Kidney (tissue), 14 donors: Measurements from ENCODE around the gene AJAP1. TPM values are rescaled to one million over a fixed set of nuclear protein-coding genes. Genes with fewer than 3 reads are reported as not detected.

Source experiments
- DNase-seq, 5 donors: peaks; one replicate each; pipeline ENCODE4 v3.0.0-alpha.2; 2013 to 2020
- FAIRE-seq: peaks from 2 replicates; lab custom pipeline; 2012; peaks lifted over from hg19 to GRCh38; lab: Jason Lieb, UNC
- H3K27ac ChIP-seq, 2 donors: one replicate each; pipeline ENCODE4 v1.7.0; 2013; ENCODE audit warnings: low read depth in 2 of 2, low read length in 2 of 2, inconsistent platforms in 1 of 2
- H3K27me3 ChIP-seq: one replicate; pipeline ENCODE4 v1.7.1; 2013; ENCODE audit warnings: low read length, inconsistent platforms; ENCODE audit not compliant: control insufficient read depth, insufficient read depth
- H3K36me3 ChIP-seq, 3 donors: one replicate each; pipeline versions ENCODE4 v1.7.0 to v1.7.1; 2013; ENCODE audit warnings: low read length in 3 of 3, control low read depth in 1 of 3, inconsistent platforms in 1 of 3; ENCODE audit not compliant: insufficient read depth in 3 of 3, control insufficient read depth in 2 of 3
- H3K4me1 ChIP-seq, 3 donors: one replicate each; pipeline versions ENCODE4 v1.7.0 to v1.7.1; 2013; ENCODE audit warnings: low read length in 3 of 3, inconsistent platforms in 1 of 3, low read depth in 1 of 3; ENCODE audit not compliant: control insufficient read depth in 2 of 3, insufficient read depth in 2 of 3
- H3K4me3 ChIP-seq, 3 donors: one replicate each; pipeline versions ENCODE4 v1.7.0 to v1.8.1; 2013; ENCODE audit warnings: low read length in 3 of 3, control low read depth in 1 of 3, inconsistent platforms in 1 of 3
- H3K9ac ChIP-seq, 3 donors: one replicate each; pipeline versions ENCODE4 v1.7.0 to v1.7.1; 2013; ENCODE audit warnings: low read length in 3 of 3, control low read depth in 1 of 3, inconsistent platforms in 1 of 3
- H3K9me3 ChIP-seq, 3 donors: one replicate each; pipeline versions ENCODE4 v1.7.0 to v1.7.1; 2013; ENCODE audit warnings: low read length in 3 of 3, control low read depth in 1 of 3, inconsistent platforms in 1 of 3; ENCODE audit not compliant: control insufficient read depth in 2 of 3, insufficient read depth in 1 of 3
- intact Hi-C: fragments of 100-400 bp; cut with DNase I; formaldehyde crosslinking; loops from one replicate; pipeline ENCODE4 v1.11.1; 2022
- polyA plus RNA-seq: library from polyadenylated mRNA; stranded (reverse); fragments of 350-450 nt; fragmentation: Illumina TruSeq; extraction: RNeasy Lipid Tissue Mini Kit (QIAGEN cat#74804); gene quantifications from one replicate; pipeline ENCODE4 v1.2.3, GENCODE V29; 2014; ENCODE audit warnings: low read depth, low replicate concordance; ENCODE audit not compliant: insufficient read depth
- total RNA-seq: library from RNA; stranded (reverse); fragmentation: NEBNext Ultra II Directional; extraction: Animal tissue kit (Norgen Biotek cat#: 25700); gene quantifications from one replicate; pipeline ENCODE4 v1.2.1, GENCODE V29; 2021
- TF ChIP-seq, protein P1 (sequence below): IDR thresholded peaks from 3 replicates; pipeline ENCODE4 v1.5.1; 2012; ENCODE audit warnings: mild to moderate bottlenecking, moderate library complexity, borderline replicate concordance; ENCODE audit not compliant: insufficient read depth; ENCODE audit errors: extremely low read depth
- donor health status: control.
- donor health status: control.
- donor health status: control.
- donor health status: control.
- donor health status: control.
- donor health status: DM: yes; HTN: yes; CAD: no.
- donor health status: Normal renal cell carcinoma (clear cell type).

AJAP1 gene
- total and polyA plus RNA-seq, 2 donors from 2014 or later = 2.7 to 5.5 TPM

DNA sequence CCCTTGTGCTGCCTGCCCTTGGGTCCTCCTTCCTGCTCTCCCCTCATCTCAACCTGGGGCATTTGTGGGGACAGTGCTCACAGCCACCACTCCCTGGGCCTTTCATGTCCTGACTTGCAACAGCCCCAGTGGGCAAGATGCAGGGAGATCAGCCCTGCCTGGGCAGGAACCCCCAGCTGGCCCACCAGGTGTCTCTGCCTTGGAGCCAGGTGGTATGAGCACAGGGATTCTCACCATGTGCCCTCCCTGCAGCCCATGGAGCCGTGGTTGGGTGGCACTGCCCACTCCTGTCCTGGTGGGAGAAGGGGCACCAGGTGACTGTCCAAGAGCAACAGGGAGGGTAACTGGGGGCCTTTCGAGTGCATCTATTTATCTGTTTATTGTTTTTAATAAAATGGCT lies 100.4 kb downstream of the AJAP1 start:
- intact Hi-C loops = no loop called here
- Histone ChIP-seq H3K4me1 (no peaks in the 10 kb centered on the region), H3K27ac (no peak overlapping the region), H3K4me3 (no peak overlapping the region), H3K9ac (no peak overlapping the region), H3K27me3 (no peaks in the 10 kb centered on the region), H3K9me3 (peaks cover 0 to 2% (median 0%) of the 10 kb centered on the region in 3 donors), H3K36me3 (peaks cover 0 to 2% (median 0%) of the 10 kb centered on the region in 3 donors)
- FAIRE-seq (no peak), DNase-seq (no peak)
- TF ChIP-seq, protein P1, sequence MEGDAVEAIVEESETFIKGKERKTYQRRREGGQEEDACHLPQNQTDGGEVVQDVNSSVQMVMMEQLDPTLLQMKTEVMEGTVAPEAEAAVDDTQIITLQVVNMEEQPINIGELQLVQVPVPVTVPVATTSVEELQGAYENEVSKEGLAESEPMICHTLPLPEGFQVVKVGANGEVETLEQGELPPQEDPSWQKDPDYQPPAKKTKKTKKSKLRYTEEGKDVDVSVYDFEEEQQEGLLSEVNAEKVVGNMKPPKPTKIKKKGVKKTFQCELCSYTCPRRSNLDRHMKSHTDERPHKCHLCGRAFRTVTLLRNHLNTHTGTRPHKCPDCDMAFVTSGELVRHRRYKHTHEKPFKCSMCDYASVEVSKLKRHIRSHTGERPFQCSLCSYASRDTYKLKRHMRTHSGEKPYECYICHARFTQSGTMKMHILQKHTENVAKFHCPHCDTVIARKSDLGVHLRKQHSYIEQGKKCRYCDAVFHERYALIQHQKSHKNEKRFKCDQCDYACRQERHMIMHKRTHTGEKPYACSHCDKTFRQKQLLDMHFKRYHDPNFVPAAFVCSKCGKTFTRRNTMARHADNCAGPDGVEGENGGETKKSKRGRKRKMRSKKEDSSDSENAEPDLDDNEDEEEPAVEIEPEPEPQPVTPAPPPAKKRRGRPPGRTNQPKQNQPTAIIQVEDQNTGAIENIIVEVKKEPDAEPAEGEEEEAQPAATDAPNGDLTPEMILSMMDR = no peak

DNA sequence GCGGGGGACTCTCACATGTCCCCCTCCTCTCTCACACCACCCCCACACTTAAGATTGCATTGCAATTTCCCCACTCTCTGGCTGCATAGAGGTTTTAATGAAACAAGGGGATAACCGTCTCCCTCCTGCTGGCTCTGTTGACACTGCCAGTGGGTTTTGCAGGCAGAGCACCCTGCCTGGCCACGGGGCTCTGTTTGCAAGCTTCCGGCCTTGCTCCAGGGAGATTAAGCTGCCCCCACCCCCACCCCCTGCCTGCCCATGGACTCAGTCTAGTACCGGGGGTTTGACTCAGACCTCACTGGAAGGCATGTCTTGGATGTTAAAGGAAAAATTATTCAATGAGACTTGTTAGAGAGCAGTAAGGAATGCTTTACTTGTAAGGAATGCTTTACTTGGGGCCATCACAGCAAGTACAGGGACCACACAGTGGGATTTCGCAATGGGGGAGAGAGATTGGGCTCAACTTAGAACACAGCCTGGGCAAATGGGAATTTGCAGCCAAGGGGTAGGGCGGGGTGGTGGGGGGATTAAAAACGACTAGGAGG lies 101.0 kb downstream of the AJAP1 start:
- H3K27me3 ChIP-seq = no peaks in the 10 kb centered on the region
- FAIRE-seq = no peak
- DNase-seq = no peak
- no peak overlapping the region for H3K4me3 ChIP-seq
- no peaks in the 10 kb centered on the region for H3K4me1 ChIP-seq
- TF ChIP-seq, protein P1 = no peak
- intact Hi-C loops = no loop called here
- H3K9ac ChIP-seq = no peak overlapping the region
- peaks cover 0 to 2% (median 0%) of the 10 kb centered on the region in 3 donors for H3K36me3 ChIP-seq
- peaks cover 0 to 2% (median 0%) of the 10 kb centered on the region in 3 donors for H3K9me3 ChIP-seq
- no peak overlapping the region for H3K27ac ChIP-seq

GRCh38 chr1:4755864-4756504 lies 101.6 kb downstream of the AJAP1 start:
- intact Hi-C loops = no loop called here
- Histone ChIP-seq H3K4me1 (no peaks in the 10 kb centered on the region), H3K36me3 (peaks cover 0 to 2% (median 0%) of the 10 kb centered on the region in 3 donors), H3K4me3 (no peak overlapping the region), H3K9me3 (peaks cover 0 to 2% (median 0%) of the 10 kb centered on the region in 3 donors), H3K27me3 (no peaks in the 10 kb centered on the region), H3K9ac (no peak overlapping the region), H3K27ac (no peak overlapping the region)
- TF ChIP-seq, protein P1 = no peak
- DNase-seq (no peak), FAIRE-seq (no peak)
